Skeletal muscle satellite cell (primary cell): ENCODE measurements around the gene EIF4A3.

Experiments used
- H3K27me3 ChIP-seq: 2 replicates; pipeline ENCODE4 v1.7.0; 2013; ENCODE audit warnings: low read length; ENCODE audit not compliant: control insufficient read depth, insufficient read depth
- H3K36me3 ChIP-seq: 2 replicates; pipeline ENCODE4 v1.7.0; 2013; ENCODE audit warnings: mild to moderate bottlenecking, control low read depth, low read length; ENCODE audit not compliant: insufficient read depth
- H3K4me1 ChIP-seq: 2 replicates; pipeline ENCODE4 v1.7.0; 2013; ENCODE audit warnings: low read length; ENCODE audit not compliant: control insufficient read depth, insufficient read depth
- H3K4me2 ChIP-seq: 2 replicates; pipeline ENCODE4 v1.7.0; 2013; ENCODE audit warnings: mild to moderate bottlenecking, low read length
- H3K4me3 ChIP-seq: 2 replicates; pipeline ENCODE4 v1.7.0; 2013; ENCODE audit warnings: low read length
- H3K9ac ChIP-seq: 2 replicates; pipeline ENCODE4 v1.7.0; 2013; ENCODE audit warnings: mild to moderate bottlenecking, low read depth, low read length, moderate library complexity
- H3K9me3 ChIP-seq: replicated peaks from 2 replicates; pipeline ENCODE4 v1.7.0; 2013; ENCODE audit warnings: mild to moderate bottlenecking, control low read depth, low read length

The EIF4A3 gene

GRCh38 chr17:80117491-80118401 is 29.2 kb downstream of the EIF4A3 start:
- Histone ChIP-seq H3K9ac (no peak overlapping the region), H3K27me3 (no peaks in the 10 kb centered on the region), H3K4me3 (no peak overlapping the region), H3K9me3 (no peaks in the 10 kb centered on the region), H3K36me3 (no peaks in the 10 kb centered on the region), H3K4me2 (no peak overlapping the region), H3K4me1 (no peaks in the 10 kb centered on the region)

GRCh38 chr17:80116921-80117380 is 30.0 kb downstream of the EIF4A3 start:
- no peak overlapping the region for H3K4me2 ChIP-seq
- H3K36me3 ChIP-seq: no peaks in the 10 kb centered on the region
- H3K4me1 ChIP-seq: no peaks in the 10 kb centered on the region
- no peak overlapping the region for H3K4me3 ChIP-seq
- H3K9ac ChIP-seq: no peak overlapping the region
- no peaks in the 10 kb centered on the region for H3K9me3 ChIP-seq
- H3K27me3 ChIP-seq: no peaks in the 10 kb centered on the region

DNA sequence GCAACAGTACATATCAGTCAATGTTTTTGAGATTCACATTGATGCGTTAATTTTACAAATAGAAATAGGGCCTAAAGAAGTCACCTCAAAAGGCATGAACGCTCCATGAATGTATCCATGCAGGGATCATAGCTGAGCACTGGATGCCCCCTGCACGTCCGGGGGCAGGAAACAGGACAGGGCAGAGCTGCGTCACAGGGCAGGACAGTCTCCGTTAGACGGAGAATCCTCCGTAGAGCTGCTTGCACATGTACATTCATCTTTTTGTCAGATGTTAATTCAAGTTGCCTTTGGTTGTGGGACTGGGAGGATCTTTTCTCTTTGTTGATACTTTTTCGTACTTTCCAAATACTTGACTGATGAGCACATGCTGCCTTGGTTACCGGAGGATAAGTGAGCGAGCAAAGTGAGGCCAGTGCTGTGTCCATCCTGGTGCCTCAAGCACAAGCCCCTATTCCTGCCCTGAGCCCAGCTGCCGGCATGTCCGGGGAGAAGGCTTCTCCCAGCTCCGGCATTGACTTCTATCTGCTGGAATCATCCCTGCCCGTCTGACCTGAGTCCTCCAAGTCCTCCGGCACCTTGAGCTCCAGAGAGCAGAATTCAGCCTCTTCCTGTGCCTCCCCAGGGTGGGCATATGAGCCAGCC is 30.5 kb downstream of the EIF4A3 start:
- no peaks in the 10 kb centered on the region for H3K9me3 ChIP-seq
- no peaks in the 10 kb centered on the region for H3K4me1 ChIP-seq
- no peaks in the 10 kb centered on the region for H3K27me3 ChIP-seq
- no peak overlapping the region for H3K4me3 ChIP-seq
- H3K36me3 ChIP-seq: no peaks in the 10 kb centered on the region
- no peak overlapping the region for H3K4me2 ChIP-seq
- no peak overlapping the region for H3K9ac ChIP-seq

GRCh38 chr17:80115159-80115558 is 31.8 kb downstream of the EIF4A3 start:
- H3K9ac ChIP-seq: no peak overlapping the region
- no peaks in the 10 kb centered on the region for H3K27me3 ChIP-seq
- no peaks in the 10 kb centered on the region for H3K4me1 ChIP-seq
- no peaks in the 10 kb centered on the region for H3K9me3 ChIP-seq
- no peaks in the 10 kb centered on the region for H3K36me3 ChIP-seq
- no peak overlapping the region for H3K4me3 ChIP-seq
- no peak overlapping the region for H3K4me2 ChIP-seq

DNA sequence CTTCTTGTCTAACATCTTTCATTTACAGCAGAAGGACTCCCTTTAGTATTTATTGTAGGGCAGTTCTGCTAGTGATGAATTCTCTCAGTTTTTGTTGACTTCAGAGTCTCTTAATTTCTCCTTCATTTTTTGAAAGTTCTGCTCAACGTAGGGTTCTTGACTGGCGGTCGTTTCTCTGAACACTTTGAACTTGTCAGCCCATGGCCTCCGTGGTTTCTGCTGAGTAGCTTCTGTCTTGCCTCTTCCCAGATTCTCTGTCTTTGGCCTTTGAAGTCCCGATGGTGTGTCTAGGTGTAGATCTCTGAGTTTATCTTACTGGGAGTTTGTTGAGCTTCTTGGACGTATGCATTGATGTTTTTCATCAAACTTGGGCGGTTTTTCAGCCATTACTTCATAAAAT is 32.2 kb downstream of the EIF4A3 start:
- Histone ChIP-seq H3K4me3 (no peak overlapping the region), H3K9me3 (no peaks in the 10 kb centered on the region)

DNA sequence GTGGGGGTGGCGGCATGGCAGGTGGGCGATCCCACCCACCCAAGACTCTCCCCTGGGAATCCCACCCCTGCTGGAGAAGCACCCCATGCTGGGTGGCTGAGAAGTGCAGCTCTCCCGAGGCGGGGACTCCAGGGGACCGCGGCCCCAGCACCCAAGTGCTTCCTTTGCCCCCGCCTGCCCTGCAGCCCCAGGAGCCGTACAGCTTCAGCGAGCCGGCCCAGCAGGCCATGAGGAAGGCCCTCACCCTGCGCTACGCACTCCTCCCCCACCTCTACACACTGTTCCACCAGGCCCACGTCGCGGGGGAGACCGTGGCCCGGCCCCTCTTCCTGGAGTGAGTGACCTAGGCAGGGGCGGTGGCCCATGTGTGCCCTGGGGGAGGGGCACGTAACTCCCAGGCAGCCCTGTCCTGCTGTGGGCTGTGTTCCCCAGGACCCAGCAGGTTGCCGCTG is 33.9 kb downstream of the EIF4A3 start:
- Histone ChIP-seq H3K36me3 (no peaks in the 10 kb centered on the region), H3K9ac (no peak overlapping the region), H3K4me1 (no peaks in the 10 kb centered on the region), H3K9me3 (no peaks in the 10 kb centered on the region), H3K4me3 (no peak overlapping the region), H3K27me3 (no peaks in the 10 kb centered on the region), H3K4me2 (no peak overlapping the region)

More for the DNA sequence above, 32.2 kb downstream of the EIF4A3 start:
- no peaks in the 10 kb centered on the region for H3K36me3 ChIP-seq
- H3K27me3 ChIP-seq: no peaks in the 10 kb centered on the region
- no peak overlapping the region for H3K9ac ChIP-seq
- H3K4me1 ChIP-seq: no peaks in the 10 kb centered on the region
- no peak overlapping the region for H3K4me2 ChIP-seq

GRCh38 chr17:80112471-80113032 is 34.4 kb downstream of the EIF4A3 start:
- Histone ChIP-seq H3K9ac (no peak overlapping the region), H3K9me3 (no peaks in the 10 kb centered on the region), H3K4me3 (no peak overlapping the region)

DNA sequence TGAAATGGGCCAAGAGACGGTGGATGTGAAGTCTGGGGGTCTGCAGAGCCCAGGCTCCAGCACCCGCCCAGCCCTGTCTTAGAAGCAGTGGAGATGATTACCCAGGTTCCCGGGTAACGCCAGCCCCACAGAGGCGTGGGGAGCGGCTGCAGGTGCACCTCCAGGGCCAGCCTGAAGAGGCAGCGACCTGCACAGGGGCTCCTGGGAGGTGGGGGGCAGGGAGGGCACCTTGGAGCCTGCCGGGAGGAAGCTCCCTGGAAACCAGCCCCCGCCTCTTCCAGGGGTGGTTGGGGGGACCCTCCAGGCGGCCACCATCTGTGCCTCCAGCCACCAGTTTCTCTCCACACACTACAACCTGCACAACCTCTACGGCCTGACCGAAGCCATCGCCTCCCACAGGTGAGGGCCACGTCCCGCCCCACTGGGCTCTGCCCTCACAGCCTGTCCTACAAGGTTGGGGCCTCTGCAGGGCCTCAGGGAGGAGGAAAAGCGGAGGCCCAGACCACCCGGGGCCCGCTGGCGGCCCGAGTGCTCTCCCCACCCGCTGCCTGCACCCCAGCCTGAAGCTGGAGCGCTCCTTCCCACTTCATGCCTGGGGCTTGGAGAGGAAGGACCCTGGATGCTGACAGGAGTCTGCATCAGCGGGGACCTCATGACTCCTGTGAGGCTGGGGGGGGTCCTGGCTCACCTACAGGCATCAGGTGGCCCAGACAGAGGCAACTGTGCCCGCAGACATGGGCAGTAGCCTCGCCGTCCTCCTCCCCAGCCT is 35.0 kb downstream of the EIF4A3 start:
- Histone ChIP-seq H3K9me3 (no peaks in the 10 kb centered on the region), H3K4me1 (no peaks in the 10 kb centered on the region), H3K36me3 (no peaks in the 10 kb centered on the region), H3K27me3 (no peaks in the 10 kb centered on the region), H3K9ac (no peak overlapping the region), H3K4me2 (no peak overlapping the region), H3K4me3 (no peak overlapping the region)

More at GRCh38 chr17:80112471-80113032, 34.4 kb downstream of the EIF4A3 start:
- Histone ChIP-seq H3K36me3 (no peaks in the 10 kb centered on the region), H3K4me2 (no peak overlapping the region), H3K4me1 (no peaks in the 10 kb centered on the region), H3K27me3 (no peaks in the 10 kb centered on the region)

- Histone ChIP-seq H3K4me3 (no peak overlapping the region), H3K4me1 (no peaks in the 10 kb centered on the region), H3K27me3 (peaks cover 1% of the 10 kb centered on the region), H3K36me3 (no peaks in the 10 kb centered on the region), H3K4me2 (no peak overlapping the region), H3K9ac (no peak overlapping the region), H3K9me3 (no peaks in the 10 kb centered on the region)
Measured at GRCh38 chr17:80110927-80111701, 35.8 kb downstream of the EIF4A3 start.

DNA sequence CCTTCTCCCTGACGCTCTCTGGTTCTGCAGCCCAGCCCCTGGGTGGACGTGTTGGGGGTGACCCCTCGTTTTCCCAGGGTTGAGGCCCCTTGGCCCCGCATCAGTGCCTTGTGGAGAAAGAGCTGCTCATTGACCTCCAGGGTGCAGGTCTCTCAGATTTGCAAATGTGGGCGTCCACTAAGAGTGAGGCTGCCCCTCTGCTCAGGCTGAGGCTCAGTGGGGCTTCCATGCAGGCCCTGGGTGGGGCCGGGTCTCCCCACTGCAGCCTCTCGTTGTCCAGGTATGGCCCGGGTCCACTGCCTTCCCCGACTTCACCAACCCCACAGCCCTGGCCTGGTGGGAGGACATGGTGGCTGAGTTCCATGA is 36.5 kb downstream of the EIF4A3 start:
- no peak overlapping the region for H3K4me3 ChIP-seq
- no peaks in the 10 kb centered on the region for H3K36me3 ChIP-seq
- H3K9me3 ChIP-seq: no peaks in the 10 kb centered on the region
- H3K9ac ChIP-seq: no peak overlapping the region
- no peak overlapping the region for H3K4me2 ChIP-seq
- H3K27me3 ChIP-seq: peaks cover 8% of the 10 kb centered on the region
- no peaks in the 10 kb centered on the region for H3K4me1 ChIP-seq
